Esophagus muscularis mucosa (tissue), 4 donors: ENCODE data around the gene TRPM7. TPM values are rescaled to one million over a fixed set of nuclear protein-coding genes. Genes with fewer than 3 reads are reported as not detected.
"Not testable (repeated sequence)": the region's sequence is repeated elsewhere in the genome, so short reads cannot be mapped to it uniquely, and the experiment has no call there.

Experiments used
- DNase-seq: peaks from one replicate; pipeline ENCODE4 v3.0.0-alpha.2; 2017; ENCODE audit errors: extremely low spot score
- H3K27ac ChIP-seq, 4 donors: fragments of 200-600 bp; sonication (generic); replicated peaks in 1 of 4; 1 replicate in 3 of 4; 2 replicates in 1 of 4; pipeline ENCODE4 v1.5.1; 2016 to 2019; ENCODE audit warnings: mild to moderate bottlenecking in 1 of 4
- H3K27me3 ChIP-seq, 4 donors: fragments of 200-600 bp; sonication (generic); one replicate each; pipeline versions ENCODE4 v1.5.1 to v1.6.0; 2016 to 2019
- H3K36me3 ChIP-seq, 4 donors: fragments of 200-600 bp; sonication (generic); one replicate each; pipeline ENCODE4 v1.5.1; 2016 to 2019
- H3K4me1 ChIP-seq, 4 donors: fragments of 200-600 bp; sonication (generic); one replicate each; pipeline ENCODE4 v1.5.1; 2016 to 2019
- H3K4me3 ChIP-seq, 4 donors: fragments of 200-600 bp; sonication (generic); 1 replicate in 2 of 4; 2 replicates in 2 of 4; pipeline ENCODE4 v1.5.1; 2016 to 2019; ENCODE audit warnings: mild to moderate bottlenecking in 4 of 4, moderate library complexity in 1 of 4
- H3K9me3 ChIP-seq, 4 donors: fragments of 200-600 bp; sonication (generic); 1 replicate in 3 of 4; 2 replicates in 1 of 4; pipeline ENCODE4 v1.5.1; 2016 to 2019
- EP300 ChIP-seq: sonication (generic); formaldehyde crosslinking; IDR thresholded peaks from one replicate; pipeline ENCODE4 v1.6.1; 2017; ENCODE audit warnings: antibody characterized with exemption
- POLR2A ChIP-seq: fragments of 450-650 bp; IDR thresholded peaks from one replicate; pipeline ENCODE4 v1.6.1; 2017; ENCODE audit warnings: antibody characterized with exemption, moderate library complexity, mild to moderate bottlenecking, low read depth
- POLR2AphosphoS5 ChIP-seq, 2 donors: sonication (generic); formaldehyde crosslinking; IDR thresholded peaks; one replicate each; pipeline ENCODE4 v1.6.1; 2017; ENCODE audit warnings: antibody characterized with exemption in 2 of 2
- WGBS: methylation state at CpG from one replicate; pipeline ENCODE4 v1.1.5; 2018; 5-methylcytosine and 5-hydroxymethylcytosine counted together
- intact Hi-C: fragments of 100-400 bp; cut with DNase I; formaldehyde crosslinking; loops from one replicate; pipeline ENCODE4 v1.15.1; 2023
- total RNA-seq, 4 donors: library from RNA; depleted of rRNA; stranded (reverse); fragments of >200 nt; gene quantifications; one replicate each; pipeline versions ENCODE4 v1.1.0 to v1.2.1, GENCODE V29; 2016
- TF ChIP-seq, protein P1 (sequence below), 3 experiments: fragments of 200-600 bp in 2 of 3; fragments of 450-650 bp in 1 of 3; sonication (generic) in 2 of 3; IDR thresholded peaks; one replicate each; pipeline ENCODE4 v1.5.1; 2017 to 2019; ENCODE audit warnings: antibody characterized with exemption in 3 of 3, mild to moderate bottlenecking in 2 of 3, moderate library complexity in 1 of 3

The TRPM7 gene
- total RNA-seq, 4 donors from 2014 or later: 27.9 to 39.9 (median 33.9) TPM

DNA sequence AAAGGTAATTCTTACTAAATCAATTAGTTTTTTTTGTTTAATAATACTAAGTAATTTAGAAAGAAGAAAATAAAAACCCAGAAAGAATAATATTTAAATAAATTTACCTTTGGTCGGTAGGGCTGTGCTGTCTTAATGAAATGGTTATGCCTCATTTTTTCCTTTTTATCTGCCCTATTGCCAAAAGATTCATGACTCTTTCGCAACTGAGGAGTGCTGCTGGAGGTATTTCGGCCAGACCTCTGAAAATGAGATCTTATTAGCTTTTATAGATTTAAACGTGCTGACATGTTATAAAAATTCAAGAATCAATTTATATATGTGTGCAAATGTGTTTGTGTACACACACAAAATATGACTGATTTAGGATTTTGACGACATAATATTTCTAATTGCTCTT, 73.0 kb downstream of the TRPM7 start:
- H3K4me1 ChIP-seq: no peaks in the 10 kb centered on the region
- no peak overlapping the region for H3K4me3 ChIP-seq
- peaks cover 24 to 92% (median 62%) of the 10 kb centered on the region in 4 donors for H3K36me3 ChIP-seq
- DNase-seq: no peak
- WGBS: 91% methylated on average over 5 of the region's 5 CpGs
- intact Hi-C loops: no loop called here
- H3K27ac ChIP-seq: no peak overlapping the region
- H3K27me3 ChIP-seq: no peaks in the 10 kb centered on the region
- H3K9me3 ChIP-seq: no peaks in the 10 kb centered on the region
- TF ChIP-seq POLR2A: no peak
- TF ChIP-seq, protein P1, sequence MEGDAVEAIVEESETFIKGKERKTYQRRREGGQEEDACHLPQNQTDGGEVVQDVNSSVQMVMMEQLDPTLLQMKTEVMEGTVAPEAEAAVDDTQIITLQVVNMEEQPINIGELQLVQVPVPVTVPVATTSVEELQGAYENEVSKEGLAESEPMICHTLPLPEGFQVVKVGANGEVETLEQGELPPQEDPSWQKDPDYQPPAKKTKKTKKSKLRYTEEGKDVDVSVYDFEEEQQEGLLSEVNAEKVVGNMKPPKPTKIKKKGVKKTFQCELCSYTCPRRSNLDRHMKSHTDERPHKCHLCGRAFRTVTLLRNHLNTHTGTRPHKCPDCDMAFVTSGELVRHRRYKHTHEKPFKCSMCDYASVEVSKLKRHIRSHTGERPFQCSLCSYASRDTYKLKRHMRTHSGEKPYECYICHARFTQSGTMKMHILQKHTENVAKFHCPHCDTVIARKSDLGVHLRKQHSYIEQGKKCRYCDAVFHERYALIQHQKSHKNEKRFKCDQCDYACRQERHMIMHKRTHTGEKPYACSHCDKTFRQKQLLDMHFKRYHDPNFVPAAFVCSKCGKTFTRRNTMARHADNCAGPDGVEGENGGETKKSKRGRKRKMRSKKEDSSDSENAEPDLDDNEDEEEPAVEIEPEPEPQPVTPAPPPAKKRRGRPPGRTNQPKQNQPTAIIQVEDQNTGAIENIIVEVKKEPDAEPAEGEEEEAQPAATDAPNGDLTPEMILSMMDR (IDR thresholded peaks at IDR 0.05): no peak

DNA sequence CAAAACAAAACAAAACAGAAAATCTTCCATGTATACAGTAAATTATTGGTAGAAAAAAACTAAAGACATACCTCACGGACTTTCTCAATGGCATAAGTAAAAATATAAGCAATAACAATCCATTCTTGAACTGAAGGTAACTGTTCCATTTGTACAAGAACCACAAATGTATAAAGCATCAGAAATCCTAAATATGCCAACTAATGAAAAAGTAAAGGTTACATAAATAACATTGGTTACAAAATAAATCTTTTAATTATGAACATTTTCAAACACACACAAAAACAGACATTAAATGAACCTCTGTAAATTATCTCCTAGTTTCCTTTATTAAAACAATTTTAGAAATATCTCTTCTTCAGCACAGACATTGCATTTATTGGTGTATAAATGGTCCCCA, 79.5 kb downstream of the TRPM7 start:
- Histone ChIP-seq H3K27me3 (no peaks in the 10 kb centered on the region), H3K36me3 (peaks cover 33 to 99% (median 76%) of the 10 kb centered on the region in 4 donors), H3K9me3 (no peaks in the 10 kb centered on the region), H3K4me3 (no peak overlapping the region), H3K27ac (no peak overlapping the region), H3K4me1 (no peaks in the 10 kb centered on the region)
- no peak for DNase-seq
- intact Hi-C loops: no loop called here
- WGBS: 97% methylated on average over 1 of the region's 1 CpG
- TF ChIP-seq POLR2AphosphoS5 (IDR thresholded peaks at IDR 0.05) (no peak), POLR2A (no peak), EP300 (no peak)
- TF ChIP-seq, protein P1 (IDR thresholded peaks at IDR 0.05): no peak

GRCh38 chr15:50605462-50605861, 81.1 kb downstream of the TRPM7 start:
- H3K4me3 ChIP-seq: no peak overlapping the region
- peaks cover 27 to 95% (median 69%) of the 10 kb centered on the region in 4 donors for H3K36me3 ChIP-seq
- no peaks in the 10 kb centered on the region for H3K4me1 ChIP-seq
- H3K27ac ChIP-seq: no peak overlapping the region
- no peak for DNase-seq
- intact Hi-C loops: no loop called here
- H3K27me3 ChIP-seq: no peaks in the 10 kb centered on the region
- no peaks in the 10 kb centered on the region for H3K9me3 ChIP-seq
- TF ChIP-seq, protein P1 (IDR thresholded peaks at IDR 0.05): no peak
- TF ChIP-seq POLR2A: no peak
- TF ChIP-seq EP300: no peak
- no peak for TF ChIP-seq POLR2AphosphoS5 (IDR thresholded peaks at IDR 0.05)
- 86% methylated on average over 2 of the region's 2 CpGs for WGBS

DNA sequence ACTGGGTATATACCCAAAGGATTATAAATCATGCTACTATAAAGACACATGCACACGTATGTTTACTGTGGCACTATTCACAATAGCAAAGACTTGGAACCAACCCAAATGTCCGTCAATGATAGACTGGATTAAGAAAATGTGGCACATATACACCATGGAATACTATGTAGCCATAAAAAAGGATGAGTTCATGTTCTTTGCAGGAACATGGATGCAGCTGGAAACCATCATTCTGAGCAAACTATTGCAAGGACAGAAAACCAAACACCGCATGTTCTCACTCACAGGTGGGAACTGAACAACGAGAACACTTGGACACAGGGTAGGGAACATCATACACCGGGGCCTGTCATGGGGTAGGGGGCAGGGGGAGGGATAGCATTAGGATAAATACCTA, 84.6 kb downstream of the TRPM7 start:
- H3K27me3 ChIP-seq, H3K9me3 ChIP-seq, intact Hi-C loops, H3K4me3 ChIP-seq, DNase-seq, H3K27ac ChIP-seq, H3K4me1 ChIP-seq: not testable (repeated sequence)
- peaks cover 26 to 94% (median 71%) of the 10 kb centered on the region in 4 donors for H3K36me3 ChIP-seq
- WGBS: 93% methylated on average over 5 of the region's 5 CpGs

DNA sequence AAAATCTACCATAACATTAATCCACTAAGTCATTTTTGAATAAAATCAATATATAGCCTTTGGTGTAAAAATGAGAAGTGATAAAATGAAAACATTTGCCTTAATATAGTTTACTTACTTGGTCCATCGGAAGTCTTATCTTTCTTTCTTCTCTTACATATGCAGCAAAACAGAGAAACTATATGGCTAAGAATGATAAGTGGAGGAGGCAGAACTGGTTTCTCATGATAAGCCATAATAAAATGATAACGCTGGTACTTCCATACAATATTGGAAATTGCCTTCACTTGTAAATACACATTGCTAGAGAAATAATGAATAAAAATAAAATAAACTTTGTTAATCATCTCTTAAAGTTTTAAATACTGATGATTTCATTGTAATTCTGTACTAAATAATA, 92.3 kb downstream of the TRPM7 start:
- Histone ChIP-seq H3K4me3 (no peak overlapping the region), H3K36me3 (peaks cover 46 to 100% (median 87%) of the 10 kb centered on the region in 4 donors), H3K27ac (no peak overlapping the region), H3K4me1 (no peaks in the 10 kb centered on the region), H3K27me3 (no peaks in the 10 kb centered on the region), H3K9me3 (no peaks in the 10 kb centered on the region)
- DNase-seq: no peak
- intact Hi-C loops: no loop called here
- WGBS: 87% methylated on average over 2 of the region's 2 CpGs
- TF ChIP-seq, protein P1 (IDR thresholded peaks at IDR 0.05): no peak
- TF ChIP-seq EP300 (no peak), POLR2AphosphoS5 (IDR thresholded peaks at IDR 0.05) (no peak), POLR2A (no peak)
